HG03103 (cell line): Measurements from ENCODE around the gene CLDN19.
"Not testable (repeated sequence)": the region's sequence is repeated elsewhere in the genome, so short reads cannot be mapped to it uniquely, and the experiment has no call there.

Experiments
- ATAC-seq: cut with Tn5 transposase; IDR thresholded peaks from one replicate; pipeline ENCODE4 v1.9.1; 2021; ENCODE audit warnings: low read depth; ENCODE audit not compliant: unreplicated experiment

CLDN19 gene

GRCh38 chr1:42714441-42714840 lies 25.6 kb downstream of the CLDN19 start:
- ATAC-seq: not testable (repeated sequence)

- no peak for ATAC-seq
Measured at GRCh38 chr1:42713293-42713692, 26.7 kb downstream of the CLDN19 start.

- not testable (repeated sequence) for ATAC-seq
Measured at GRCh38 chr1:42712808-42713207, 27.2 kb downstream of the CLDN19 start.

GRCh38 chr1:42703888-42704464 lies 36.1 kb downstream of the CLDN19 start:
- no peak for ATAC-seq

GRCh38 chr1:42700006-42700405 lies 40.0 kb downstream of the CLDN19 start:
- ATAC-seq: no peak

GRCh38 chr1:42698081-42698813 lies 41.8 kb downstream of the CLDN19 start:
- no peak for ATAC-seq

- no peak for ATAC-seq
Measured at GRCh38 chr1:42692911-42693310, 47.1 kb downstream of the CLDN19 start.

- ATAC-seq: no peak
Measured at GRCh38 chr1:42692461-42692860, 47.6 kb downstream of the CLDN19 start.

GRCh38 chr1:42691157-42691498 lies 48.9 kb downstream of the CLDN19 start:
- ATAC-seq: no peak

GRCh38 chr1:42690477-42691156 lies 49.4 kb downstream of the CLDN19 start:
- ATAC-seq: no peak

- ATAC-seq: no peak
Measured at GRCh38 chr1:42689912-42690311, 50.1 kb downstream of the CLDN19 start.

GRCh38 chr1:42686418-42686817 lies 53.6 kb downstream of the CLDN19 start:
- no peak for ATAC-seq

GRCh38 chr1:42684139-42684538 lies 55.9 kb downstream of the CLDN19 start:
- ATAC-seq: no peak
